Measurements from ENCODE around the gene KL. TPM values are rescaled to one million over a fixed set of nuclear protein-coding genes. Genes with fewer than 3 reads are reported as not detected.

KL gene
- total RNA-seq = 0.32 TPM in 1 of 2 replicates, not detected in the other

DNA sequence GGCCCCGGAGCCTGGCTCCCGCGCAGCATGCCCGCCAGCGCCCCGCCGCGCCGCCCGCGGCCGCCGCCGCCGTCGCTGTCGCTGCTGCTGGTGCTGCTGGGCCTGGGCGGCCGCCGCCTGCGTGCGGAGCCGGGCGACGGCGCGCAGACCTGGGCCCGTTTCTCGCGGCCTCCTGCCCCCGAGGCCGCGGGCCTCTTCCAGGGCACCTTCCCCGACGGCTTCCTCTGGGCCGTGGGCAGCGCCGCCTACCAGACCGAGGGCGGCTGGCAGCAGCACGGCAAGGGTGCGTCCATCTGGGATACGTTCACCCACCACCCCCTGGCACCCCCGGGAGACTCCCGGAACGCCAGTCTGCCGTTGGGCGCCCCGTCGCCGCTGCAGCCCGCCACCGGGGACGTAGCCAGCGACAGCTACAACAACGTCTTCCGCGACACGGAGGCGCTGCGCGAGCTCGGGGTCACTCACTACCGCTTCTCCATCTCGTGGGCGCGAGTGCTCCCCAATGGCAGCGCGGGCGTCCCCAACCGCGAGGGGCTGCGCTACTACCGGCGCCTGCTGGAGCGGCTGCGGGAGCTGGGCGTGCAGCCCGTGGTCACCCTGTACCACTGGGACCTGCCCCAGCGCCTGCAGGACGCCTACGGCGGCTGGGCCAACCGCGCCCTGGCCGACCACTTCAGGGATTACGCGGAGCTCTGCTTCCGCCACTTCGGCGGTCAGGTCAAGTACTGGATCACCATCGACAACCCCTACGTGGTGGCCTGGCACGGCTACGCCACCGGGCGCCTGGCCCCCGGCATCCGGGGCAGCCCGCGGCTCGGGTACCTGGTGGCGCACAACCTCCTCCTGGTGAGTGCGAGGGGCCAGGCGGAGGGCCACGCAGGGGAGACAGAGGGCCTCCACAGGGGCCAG lies at the start of gene KL:
Gene KL, plus strand, starts transcription at position 10 of the 909 bp plus-strand sequence. Its CDS starts 18 bp downstream, at position 28.

